Activated CD8-positive, alpha-beta memory T cell treated with anti-CD3 and anti-CD28 coated beads for 24 hours (primary cell): ENCODE data around the gene ADCY3.

Experiments used
- DNase-seq: peaks from one replicate; pipeline ENCODE4 v3.0.0-alpha.2; 2020

ADCY3 gene

GRCh38 chr2:24899361-24899910, 20.6 kb downstream of the ADCY3 start:
- no peak for DNase-seq

GRCh38 chr2:24898122-24899109, 21.6 kb downstream of the ADCY3 start:
- DNase-seq, result no peak

- DNase-seq, result no peak
These were observed 25.3 kb downstream of the ADCY3 start for GRCh38 chr2:24894750-24895149.

- no peak for DNase-seq
These were observed 26.1 kb downstream of the ADCY3 start for GRCh38 chr2:24893934-24894333.

- DNase-seq, result no peak
These were observed 27.1 kb downstream of the ADCY3 start for GRCh38 chr2:24892928-24893327.

- DNase-seq, result no peak
These were observed 28.8 kb downstream of the ADCY3 start for GRCh38 chr2:24891201-24891600.

GRCh38 chr2:24889221-24889620, 30.8 kb downstream of the ADCY3 start:
- DNase-seq, result no peak

GRCh38 chr2:24888177-24888576, 31.9 kb downstream of the ADCY3 start:
- no peak for DNase-seq

GRCh38 chr2:24887307-24887874, 32.6 kb downstream of the ADCY3 start:
- no peak for DNase-seq

- DNase-seq, result no peak
These were observed 33.2 kb downstream of the ADCY3 start for GRCh38 chr2:24886691-24887304.

- DNase-seq, result no peak
These were observed 33.9 kb downstream of the ADCY3 start for GRCh38 chr2:24886126-24886501.

- DNase-seq, result no peak
These were observed 34.6 kb downstream of the ADCY3 start for GRCh38 chr2:24885221-24886125.

GRCh38 chr2:24883946-24884345, 36.1 kb downstream of the ADCY3 start:
- no peak for DNase-seq

GRCh38 chr2:24881623-24882022, 38.4 kb downstream of the ADCY3 start:
- DNase-seq, result no peak

- no peak for DNase-seq
These were observed 38.9 kb downstream of the ADCY3 start for GRCh38 chr2:24881158-24881557.

GRCh38 chr2:24878341-24878740, 41.7 kb downstream of the ADCY3 start:
- DNase-seq, result no peak

GRCh38 chr2:24877646-24878045, 42.4 kb downstream of the ADCY3 start:
- DNase-seq, result no peak

GRCh38 chr2:24877067-24877466, 43.0 kb downstream of the ADCY3 start:
- no peak for DNase-seq

GRCh38 chr2:24875901-24876300, 44.1 kb downstream of the ADCY3 start:
- DNase-seq, result no peak

- no peak for DNase-seq
These were observed 44.8 kb downstream of the ADCY3 start for GRCh38 chr2:24875272-24875671.

GRCh38 chr2:24874035-24874434, 46.0 kb downstream of the ADCY3 start:
- no peak for DNase-seq

GRCh38 chr2:24873619-24874018, 46.4 kb downstream of the ADCY3 start:
- no peak for DNase-seq
